ENCODE data around the gene SEC11C.

DNA sequence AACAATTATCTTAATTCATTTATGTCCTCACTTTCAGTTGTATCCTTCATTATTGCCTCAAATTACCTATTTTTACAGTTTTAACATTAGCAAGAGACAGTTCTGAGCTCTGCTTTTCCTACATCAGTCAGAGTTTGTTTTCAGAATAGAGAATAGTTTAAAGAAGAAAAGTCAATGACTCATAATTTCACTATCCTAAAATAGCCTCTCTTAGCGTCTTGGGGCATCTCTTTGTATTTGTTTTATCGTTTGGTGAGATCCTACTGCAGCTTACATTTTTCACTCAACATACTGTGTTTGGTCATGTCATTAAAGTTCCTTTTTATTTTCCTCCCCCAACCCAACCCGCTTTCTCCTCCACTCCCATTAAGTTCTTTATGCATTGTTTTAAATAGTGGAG, 3.8 kb downstream of the SEC11C start:
- TF ChIP-seq, protein P1, sequence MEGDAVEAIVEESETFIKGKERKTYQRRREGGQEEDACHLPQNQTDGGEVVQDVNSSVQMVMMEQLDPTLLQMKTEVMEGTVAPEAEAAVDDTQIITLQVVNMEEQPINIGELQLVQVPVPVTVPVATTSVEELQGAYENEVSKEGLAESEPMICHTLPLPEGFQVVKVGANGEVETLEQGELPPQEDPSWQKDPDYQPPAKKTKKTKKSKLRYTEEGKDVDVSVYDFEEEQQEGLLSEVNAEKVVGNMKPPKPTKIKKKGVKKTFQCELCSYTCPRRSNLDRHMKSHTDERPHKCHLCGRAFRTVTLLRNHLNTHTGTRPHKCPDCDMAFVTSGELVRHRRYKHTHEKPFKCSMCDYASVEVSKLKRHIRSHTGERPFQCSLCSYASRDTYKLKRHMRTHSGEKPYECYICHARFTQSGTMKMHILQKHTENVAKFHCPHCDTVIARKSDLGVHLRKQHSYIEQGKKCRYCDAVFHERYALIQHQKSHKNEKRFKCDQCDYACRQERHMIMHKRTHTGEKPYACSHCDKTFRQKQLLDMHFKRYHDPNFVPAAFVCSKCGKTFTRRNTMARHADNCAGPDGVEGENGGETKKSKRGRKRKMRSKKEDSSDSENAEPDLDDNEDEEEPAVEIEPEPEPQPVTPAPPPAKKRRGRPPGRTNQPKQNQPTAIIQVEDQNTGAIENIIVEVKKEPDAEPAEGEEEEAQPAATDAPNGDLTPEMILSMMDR (IDR thresholded peaks at IDR 0.05): no peak
- TF ChIP-seq POLR2A (IDR thresholded peaks at IDR 0.05): no peak
